ENCODE measurements around the gene CHRM4.

CHRM4 gene

DNA sequence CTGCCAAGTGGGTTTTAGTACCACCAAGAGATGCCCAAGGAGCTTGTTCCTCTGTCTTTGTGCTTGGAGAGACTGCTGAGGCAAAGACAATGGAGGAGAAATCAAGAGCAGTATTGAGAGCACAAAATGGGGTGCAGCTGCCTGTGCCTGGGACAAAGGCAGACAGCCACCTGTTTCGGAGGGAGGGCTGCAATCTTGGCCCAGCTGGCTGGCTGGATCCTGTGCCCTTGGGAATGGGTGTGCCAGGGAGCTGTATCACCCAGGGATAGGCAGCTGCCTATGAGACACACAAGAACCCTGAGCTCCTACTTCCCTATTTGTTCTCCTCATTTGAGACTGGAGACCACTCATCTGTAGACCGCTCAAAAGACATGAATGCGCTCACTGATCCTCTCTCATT is 23.3 kb upstream of the CHRM4 start:
- no peak for TF ChIP-seq POLR2A (IDR thresholded peaks at IDR 0.05; ENCODE audit: low read depth, low read length)
- FAIRE-seq, result no peak

GRCh38 chr11:46414466-46414796 is 22.9 kb upstream of the CHRM4 start:
- no peak for DNase-seq (ENCODE audit: insufficient read length, low spot score)
- no peak for FAIRE-seq
- no peak for TF ChIP-seq POLR2A (IDR thresholded peaks at IDR 0.05; ENCODE audit: low read depth, low read length)

More for the DNA sequence above, 23.3 kb upstream of the CHRM4 start:
- DNase-seq (ENCODE audit: insufficient read length, low spot score), result no peak

DNA sequence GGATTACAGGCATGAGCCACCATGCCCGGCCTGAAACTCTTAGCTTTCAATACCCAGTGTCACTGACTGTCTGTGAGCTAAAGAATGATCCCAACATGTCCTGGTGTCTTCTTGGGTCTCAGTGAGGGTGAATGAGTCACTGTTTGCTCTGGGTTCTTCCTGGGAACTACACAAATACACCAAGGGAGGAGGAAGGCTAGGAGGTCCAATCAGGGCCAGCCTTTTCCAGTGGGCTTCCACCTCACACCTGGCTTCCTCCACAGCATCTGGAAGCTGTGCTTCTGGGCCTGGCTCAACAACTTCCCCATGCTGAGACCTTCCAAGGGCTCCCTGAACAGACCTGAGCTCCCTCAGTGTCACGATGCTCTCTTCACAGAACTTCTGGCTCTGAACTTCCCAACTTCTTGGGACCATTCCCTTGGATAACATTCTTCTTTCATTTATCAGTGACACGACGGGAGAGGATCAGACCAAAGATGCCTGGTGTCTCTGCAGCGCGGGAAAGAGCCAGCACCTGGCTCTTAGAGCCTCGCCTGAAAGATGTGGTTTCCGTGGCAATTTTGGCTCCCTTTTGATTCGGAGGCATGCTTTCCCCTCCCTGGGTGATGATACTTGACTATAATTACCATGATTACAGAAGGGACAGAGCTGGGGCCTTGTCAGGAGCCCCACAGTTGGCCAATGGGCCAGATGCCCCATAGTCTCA is 22.3 kb upstream of the CHRM4 start:
- DNase-seq (ENCODE audit: insufficient read length, low spot score) (no peak), FAIRE-seq (no peak)
- TF ChIP-seq POLR2A (IDR thresholded peaks at IDR 0.05; ENCODE audit: low read depth, low read length), result no peak

DNA sequence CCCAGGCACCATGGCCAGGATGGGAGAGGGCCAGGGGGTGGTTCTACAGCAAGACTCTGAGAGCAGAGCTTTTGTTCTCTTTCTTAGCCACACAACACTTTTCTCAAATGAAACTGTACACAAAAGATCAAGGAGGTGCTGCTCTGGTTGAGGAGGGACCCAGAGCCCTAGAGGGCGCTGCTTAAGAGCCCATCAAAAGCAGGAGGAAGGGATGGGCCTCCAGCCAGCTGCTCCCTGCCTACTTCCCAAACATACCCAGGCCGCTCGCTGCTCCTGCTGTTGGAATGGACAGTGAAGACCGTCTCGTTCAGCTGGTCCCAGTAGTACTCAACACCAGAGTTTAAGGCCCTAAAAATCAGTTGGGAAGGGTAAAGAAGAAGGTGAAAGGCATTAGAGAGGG is 18.4 kb upstream of the CHRM4 start:
- no peak for TF ChIP-seq POLR2A (IDR thresholded peaks at IDR 0.05; ENCODE audit: low read depth, low read length)
- FAIRE-seq, result no peak

DNA sequence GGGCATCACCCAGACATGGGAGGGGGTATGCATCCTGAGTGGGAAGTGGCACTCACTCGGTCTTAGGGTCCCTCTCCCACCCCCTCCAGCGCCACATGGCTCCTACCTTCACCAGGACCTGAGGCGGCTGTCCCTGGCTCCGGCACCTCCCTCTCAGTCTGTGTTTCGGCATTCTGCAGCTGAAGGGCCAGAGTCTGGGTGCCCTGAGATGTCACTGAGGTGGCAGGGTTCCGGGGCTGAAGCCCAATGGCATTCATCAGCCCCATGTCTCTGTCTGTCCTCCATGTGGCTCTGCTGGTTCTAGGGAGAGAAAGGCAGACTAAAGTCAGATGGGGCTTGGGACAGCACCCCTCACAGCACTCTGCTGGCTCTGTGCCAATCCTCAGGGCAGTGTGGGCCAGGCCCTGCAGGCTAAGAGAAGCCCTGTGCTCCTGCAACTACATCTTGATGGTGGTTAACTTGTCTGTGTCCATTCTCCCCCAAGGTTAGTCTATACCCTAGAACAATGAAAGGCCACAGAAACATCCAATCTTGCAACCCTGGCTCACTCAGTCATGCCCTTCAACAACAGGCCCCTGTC is 16.9 kb upstream of the CHRM4 start:
- DNase-seq (ENCODE audit: insufficient read length, low spot score) (no peak), FAIRE-seq (no peak)

More for the DNA sequence above, 18.4 kb upstream of the CHRM4 start:
- no peak for DNase-seq (ENCODE audit: insufficient read length, low spot score)

GRCh38 chr11:46407635-46408034 is 16.1 kb upstream of the CHRM4 start:
- DNase-seq (ENCODE audit: insufficient read length, low spot score) (no peak), FAIRE-seq (no peak)
- no peak for TF ChIP-seq POLR2A (IDR thresholded peaks at IDR 0.05; ENCODE audit: low read depth, low read length)

More for the DNA sequence above, 16.9 kb upstream of the CHRM4 start:
- TF ChIP-seq POLR2A (IDR thresholded peaks at IDR 0.05; ENCODE audit: low read depth, low read length), result no peak

DNA sequence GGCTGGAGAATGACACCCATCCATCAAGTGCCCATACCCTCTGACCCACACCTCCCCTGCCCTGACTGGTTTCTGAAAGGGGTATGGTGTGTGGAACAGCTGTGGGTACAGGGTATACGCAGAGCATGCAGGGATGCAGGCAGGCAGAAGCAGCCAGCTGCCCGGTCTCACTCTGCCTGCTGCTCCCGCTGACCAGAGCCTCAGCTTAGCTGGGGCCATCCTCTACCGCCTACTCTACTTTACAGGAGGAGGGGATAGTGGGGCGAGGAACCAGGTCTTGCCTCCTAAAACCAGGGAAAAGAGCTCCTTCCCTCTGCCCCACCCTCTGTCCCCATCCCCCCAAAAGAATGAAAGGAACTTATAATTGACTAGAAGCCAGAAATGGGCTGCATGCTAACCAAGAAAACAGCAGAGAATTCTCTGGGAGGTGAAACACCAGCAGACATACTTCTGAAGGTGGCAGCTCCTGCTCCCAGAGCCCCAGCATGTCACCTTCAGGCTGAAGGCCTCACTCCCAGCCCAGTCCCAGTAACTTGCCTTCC is 13.0 kb upstream of the CHRM4 start:
- no peak for FAIRE-seq
- no peak for TF ChIP-seq POLR2A (IDR thresholded peaks at IDR 0.05; ENCODE audit: low read depth, low read length)
- DNase-seq (ENCODE audit: insufficient read length, low spot score), result no peak

- FAIRE-seq (no peak), DNase-seq (ENCODE audit: insufficient read length, low spot score) (no peak)
- TF ChIP-seq POLR2A (IDR thresholded peaks at IDR 0.05; ENCODE audit: low read depth, low read length), result no peak
Observed at GRCh38 chr11:46402957-46403902, 11.7 kb upstream of the CHRM4 start.

- FAIRE-seq, result no peak
- DNase-seq (ENCODE audit: insufficient read length, low spot score), result no peak
- no peak for TF ChIP-seq POLR2A (IDR thresholded peaks at IDR 0.05; ENCODE audit: low read depth, low read length)
Observed at GRCh38 chr11:46397526-46397925, 6.0 kb upstream of the CHRM4 start.

GRCh38 chr11:46393759-46394158 is 2.2 kb upstream of the CHRM4 start:
- DNase-seq (ENCODE audit: insufficient read length, low spot score) (no peak), FAIRE-seq (no peak)
- no peak for TF ChIP-seq POLR2A (IDR thresholded peaks at IDR 0.05; ENCODE audit: low read depth, low read length)

- TF ChIP-seq POLR2A (IDR thresholded peaks at IDR 0.05; ENCODE audit: low read depth, low read length), result no peak
- FAIRE-seq, result no peak
- DNase-seq (ENCODE audit: insufficient read length, low spot score), result peak; percentile 38
Observed at GRCh38 chr11:46393231-46393616, 1.6 kb upstream of the CHRM4 start.

- FAIRE-seq (no peak), DNase-seq (ENCODE audit: insufficient read length, low spot score) (peak; percentile 99)
- TF ChIP-seq POLR2A (IDR thresholded peaks at IDR 0.05; ENCODE audit: low read depth, low read length), result no peak
Observed at GRCh38 chr11:46392421-46393230, 1.1 kb upstream of the CHRM4 start.

DNA sequence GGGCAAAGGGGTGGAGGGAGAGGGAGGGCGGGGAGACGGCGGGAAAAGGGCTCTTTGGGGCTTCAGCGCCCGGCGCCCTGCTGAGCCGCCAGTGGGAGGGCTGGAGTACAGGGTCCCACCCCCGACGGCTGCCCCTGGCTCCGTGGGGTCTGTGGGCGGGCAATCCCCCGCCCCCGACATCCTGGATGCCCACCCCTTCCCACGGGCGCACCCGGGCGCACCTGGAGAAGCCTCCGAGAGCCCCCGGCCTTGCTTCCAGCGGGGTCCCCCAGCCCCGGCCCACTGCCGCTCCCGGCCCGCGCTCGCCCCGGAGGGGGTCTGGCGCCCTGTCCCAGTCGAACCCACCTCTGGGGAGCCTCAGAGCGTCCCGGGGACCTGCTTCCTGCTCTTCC is 394 bp downstream of the CHRM4 start:
- TF ChIP-seq POLR2A (IDR thresholded peaks at IDR 0.05; ENCODE audit: low read depth, low read length), result no peak
- FAIRE-seq, result no peak
- peak; percentile 39 for DNase-seq (ENCODE audit: insufficient read length, low spot score)
